Globus pallidus (tissue), 1 donor: Measurements from ENCODE around the gene CNKSR3.
"Not testable (repeated sequence)": the region's sequence is repeated elsewhere in the genome, so short reads cannot be mapped to it uniquely, and the experiment has no call there.

Experiments used
- DNase-seq: peaks from one replicate; pipeline ENCODE4 v3.0.0-alpha.2; 2015; ENCODE audit warnings: low spot score

The CNKSR3 gene

GRCh38 chr6:154510144-154510905 lies at the start of gene CNKSR3:
CNKSR3 (minus strand) TSS chr6:154510685; CDS start chr6:154510114, 571 bp downstream.
- DNase-seq = peak; percentile 80

GRCh38 chr6:154558984-154559383 lies 48.5 kb upstream of the CNKSR3 start:
- DNase-seq = no peak

GRCh38 chr6:154558513-154558912 lies 48.0 kb upstream of the CNKSR3 start:
- no peak for DNase-seq

GRCh38 chr6:154555073-154555677 lies 44.7 kb upstream of the CNKSR3 start:
- no peak for DNase-seq

DNA sequence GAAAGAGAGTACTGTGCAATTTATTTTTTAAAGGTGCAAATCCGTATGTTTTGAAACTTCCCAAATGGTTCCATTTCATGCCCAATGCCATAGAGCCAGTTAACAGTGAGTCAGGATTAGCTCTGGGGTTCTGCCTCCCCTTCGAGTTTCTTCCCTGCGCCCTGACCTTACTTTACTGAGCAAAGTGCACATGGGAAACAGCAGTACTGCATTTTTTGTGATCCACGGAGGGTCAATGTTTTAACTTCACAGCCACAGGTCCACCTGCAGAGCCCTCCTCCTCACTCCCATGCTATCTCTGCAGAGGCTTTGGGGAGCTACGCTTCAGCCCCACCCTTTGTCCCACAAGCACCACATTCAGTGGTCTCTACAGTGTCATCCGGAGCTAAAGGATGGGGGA lies 44.0 kb upstream of the CNKSR3 start:
- DNase-seq = no peak

GRCh38 chr6:154550779-154551178 lies 40.3 kb upstream of the CNKSR3 start:
- no peak for DNase-seq

- DNase-seq = no peak
Measured at GRCh38 chr6:154549179-154549578, 38.7 kb upstream of the CNKSR3 start.

DNA sequence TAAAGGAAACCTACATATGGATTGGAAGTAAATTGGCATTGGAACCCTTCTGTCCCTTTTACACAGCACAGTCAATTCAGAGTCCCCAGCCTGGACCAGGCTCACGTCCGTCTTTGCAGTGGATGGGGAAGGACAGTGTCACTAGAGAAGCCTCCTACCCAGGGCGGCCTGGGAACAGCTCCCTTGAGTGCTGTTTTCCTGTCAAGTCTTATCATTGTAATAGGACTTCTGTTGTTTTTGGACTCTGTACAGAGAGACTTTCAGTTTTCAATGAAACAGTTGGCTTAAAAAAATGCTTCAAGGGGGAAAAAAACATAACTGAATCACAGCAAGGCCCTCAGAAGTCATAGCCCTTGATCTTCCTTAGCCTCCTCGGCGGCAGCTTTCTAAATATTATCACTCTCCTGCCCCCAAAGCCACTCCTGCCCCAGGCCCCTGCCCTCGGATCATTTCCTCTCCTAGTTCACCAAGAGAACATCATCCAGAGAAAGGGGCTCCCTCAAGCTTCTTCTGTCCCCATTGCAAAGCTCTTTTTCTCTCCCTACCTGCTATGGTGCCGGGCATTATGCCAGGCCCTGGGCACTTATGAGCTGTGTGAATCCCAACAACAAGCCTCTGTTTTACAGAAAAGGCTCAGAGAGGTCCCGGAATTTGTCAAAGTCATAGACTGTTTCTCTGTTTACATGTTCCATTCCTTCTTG lies 37.8 kb upstream of the CNKSR3 start:
- DNase-seq = peak; percentile 19

DNA sequence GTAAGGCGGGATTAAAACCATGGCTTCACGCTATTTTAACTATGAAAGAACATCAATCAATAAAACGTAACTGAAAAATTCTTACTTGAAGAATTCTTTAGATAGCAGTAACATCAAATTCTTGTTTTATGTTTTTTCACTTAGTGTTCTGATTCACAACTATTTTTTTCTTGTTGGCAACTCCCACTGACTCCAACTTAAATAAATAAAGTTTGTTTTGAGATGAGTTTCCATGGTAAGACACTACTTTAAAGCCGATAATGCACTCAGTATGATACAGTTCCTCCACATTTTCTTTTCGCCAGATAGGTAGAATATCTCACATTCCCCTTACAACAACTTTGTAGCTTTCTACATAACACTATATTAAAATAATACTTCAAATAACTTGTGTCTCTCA lies 33.1 kb upstream of the CNKSR3 start:
- DNase-seq = no peak

DNA sequence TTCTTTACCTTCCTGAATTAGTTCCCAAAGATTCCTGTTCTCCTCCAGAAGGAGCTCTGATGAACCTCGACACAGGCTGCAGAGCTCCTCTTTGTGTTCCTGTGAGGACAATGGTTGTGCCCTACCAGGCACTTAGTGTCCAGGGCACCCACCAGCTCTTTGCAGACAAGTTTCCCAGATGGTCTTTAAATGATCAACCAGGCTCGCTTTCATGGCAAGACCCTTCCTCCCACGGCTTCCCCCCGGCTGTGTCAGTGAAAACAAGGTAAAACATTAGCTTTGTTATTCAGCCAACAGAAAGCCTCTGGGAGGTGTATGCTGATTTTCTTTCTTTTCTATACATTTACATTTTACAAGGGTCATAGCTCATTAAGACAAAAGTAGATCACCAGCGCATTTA lies 32.3 kb upstream of the CNKSR3 start:
- no peak for DNase-seq

DNA sequence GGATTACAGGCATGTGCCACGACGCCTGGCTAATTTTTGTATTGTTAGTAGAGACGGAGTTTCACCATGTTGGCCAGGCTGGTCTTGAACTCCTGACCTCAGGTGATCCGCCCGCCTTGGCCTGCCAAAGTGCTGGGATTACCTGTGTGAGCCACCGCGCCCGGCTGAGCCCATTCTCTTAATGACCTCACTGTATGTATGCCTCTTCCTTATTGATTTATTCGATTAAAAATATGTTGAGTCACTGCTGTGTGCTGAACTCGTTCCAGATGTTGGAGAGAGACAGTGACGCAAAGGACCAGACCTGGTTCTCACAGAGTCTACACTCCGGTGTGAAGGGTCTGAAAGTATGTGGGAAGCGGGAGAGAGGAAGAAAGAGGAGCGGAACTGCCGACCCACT lies 31.4 kb upstream of the CNKSR3 start:
- DNase-seq = not testable (repeated sequence)

GRCh38 chr6:154539593-154540269 lies 29.2 kb upstream of the CNKSR3 start:
- DNase-seq = no peak

GRCh38 chr6:154538640-154539191 lies 28.2 kb upstream of the CNKSR3 start:
- no peak for DNase-seq

DNA sequence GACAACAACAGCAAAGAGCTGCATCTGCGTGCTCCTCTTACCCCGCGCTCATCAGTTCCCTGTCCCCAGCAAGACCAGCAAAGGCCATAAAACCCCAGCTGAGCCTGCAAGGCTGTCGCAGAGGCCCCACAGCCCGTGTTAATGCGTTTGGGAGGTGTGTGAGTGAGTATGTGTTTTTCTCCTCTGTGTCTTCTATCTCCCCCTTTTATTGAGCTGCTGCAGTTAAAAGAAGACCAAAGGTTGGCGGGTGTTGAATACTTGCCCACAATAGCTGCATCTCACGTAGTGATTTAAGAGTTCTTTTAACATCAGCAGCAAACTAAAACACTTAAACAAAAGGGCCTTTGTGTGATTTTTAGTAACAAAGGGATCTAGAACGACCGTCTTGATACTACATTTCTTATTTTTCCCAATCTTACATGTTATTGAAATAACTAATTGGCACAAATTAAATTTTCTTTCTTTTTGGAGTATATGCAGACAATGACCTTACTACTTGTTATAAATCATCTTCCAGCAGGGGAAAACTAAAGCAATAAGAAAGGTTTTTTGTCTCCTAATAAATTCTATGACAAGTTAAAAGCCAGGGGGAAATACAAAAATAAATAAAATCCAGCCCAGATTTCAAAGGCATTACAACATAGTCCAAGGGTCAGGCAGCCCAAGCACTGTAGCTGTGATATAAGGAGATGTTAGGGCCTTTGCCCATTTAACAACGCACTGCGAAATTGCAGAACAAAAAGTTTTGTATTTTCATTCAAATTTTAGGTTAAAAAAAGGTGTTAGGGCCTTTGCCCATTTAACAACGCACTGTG lies 27.2 kb upstream of the CNKSR3 start:
- peak; percentile 29 for DNase-seq

DNA sequence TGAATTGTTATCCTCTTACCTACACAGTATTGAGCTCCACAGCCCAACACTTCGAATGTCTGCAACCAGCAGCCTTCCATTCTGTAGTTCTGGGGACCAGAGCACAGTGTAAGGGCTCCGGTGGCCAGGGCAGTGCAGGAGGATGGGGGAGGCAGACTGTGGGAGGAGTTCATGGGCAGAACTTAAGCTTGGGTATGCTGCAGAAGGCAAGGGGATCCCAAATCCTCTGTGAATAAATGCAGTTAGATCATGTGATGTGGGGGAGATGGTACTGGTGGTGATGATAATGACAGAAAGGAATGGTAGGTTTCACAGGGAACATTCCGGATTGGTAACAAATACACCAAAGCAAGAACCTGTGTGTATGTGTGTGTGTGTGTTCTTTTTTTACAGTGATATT lies 26.5 kb upstream of the CNKSR3 start:
- no peak for DNase-seq

DNA sequence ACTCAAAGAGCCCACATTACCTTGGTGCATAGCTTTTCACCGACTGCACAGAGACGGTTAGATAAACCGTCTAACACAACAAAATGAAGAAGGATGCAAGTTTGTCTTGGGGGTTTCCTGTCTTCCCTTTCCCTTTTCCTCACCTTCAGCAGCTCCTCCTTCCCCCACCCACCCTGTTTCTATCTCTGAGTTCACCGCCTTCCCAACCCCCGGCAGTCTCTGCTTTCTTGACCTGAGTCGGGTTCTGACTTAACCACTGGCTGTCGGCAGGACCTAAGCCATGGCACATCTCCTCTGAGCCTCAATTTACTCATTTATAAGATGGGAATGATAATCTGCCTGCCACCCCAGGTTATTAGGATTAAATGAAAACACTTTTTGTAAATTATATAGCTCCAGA lies 25.8 kb upstream of the CNKSR3 start:
- no peak for DNase-seq

- no peak for DNase-seq
Measured at GRCh38 chr6:154535851-154536250, 25.4 kb upstream of the CNKSR3 start.

DNA sequence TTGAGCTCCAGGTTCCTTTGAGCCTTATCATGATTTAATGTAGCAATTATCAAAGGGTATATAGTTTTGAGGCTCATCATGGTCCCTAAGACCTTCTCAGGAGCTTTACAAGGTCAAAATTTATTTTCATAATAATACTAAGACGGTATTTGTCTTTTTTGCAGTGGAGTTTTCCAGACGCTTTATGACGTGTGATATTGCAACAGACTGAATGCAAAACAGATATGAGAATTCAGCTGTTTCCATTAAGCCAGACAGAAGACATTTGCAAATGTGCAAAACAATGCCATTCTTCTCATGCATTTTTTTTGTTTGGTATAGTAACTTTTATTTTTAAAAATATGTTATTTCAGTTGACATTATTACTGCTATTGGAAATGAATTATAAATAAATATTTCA lies 24.7 kb upstream of the CNKSR3 start:
- DNase-seq = no peak

- DNase-seq = no peak
Measured at GRCh38 chr6:154534531-154534930, 24.0 kb upstream of the CNKSR3 start.

DNA sequence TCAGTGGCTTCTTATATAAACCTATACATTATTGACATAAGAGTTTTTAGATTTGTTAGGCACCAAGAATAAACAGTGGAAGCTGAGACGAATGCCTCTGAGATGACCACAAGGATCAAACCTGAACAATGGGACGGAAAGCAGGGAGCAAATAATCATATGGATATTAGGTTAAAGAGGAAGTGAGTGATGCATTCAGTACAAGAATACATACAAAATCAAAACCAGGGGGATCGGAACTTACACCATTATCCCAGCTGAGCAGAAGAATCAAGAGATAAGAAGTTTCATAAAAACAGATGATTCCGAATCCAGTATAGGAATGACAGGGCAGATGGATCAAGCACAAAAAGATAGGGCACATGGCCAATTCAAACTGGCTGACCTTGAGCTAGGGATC lies 21.9 kb upstream of the CNKSR3 start:
- no peak for DNase-seq

DNA sequence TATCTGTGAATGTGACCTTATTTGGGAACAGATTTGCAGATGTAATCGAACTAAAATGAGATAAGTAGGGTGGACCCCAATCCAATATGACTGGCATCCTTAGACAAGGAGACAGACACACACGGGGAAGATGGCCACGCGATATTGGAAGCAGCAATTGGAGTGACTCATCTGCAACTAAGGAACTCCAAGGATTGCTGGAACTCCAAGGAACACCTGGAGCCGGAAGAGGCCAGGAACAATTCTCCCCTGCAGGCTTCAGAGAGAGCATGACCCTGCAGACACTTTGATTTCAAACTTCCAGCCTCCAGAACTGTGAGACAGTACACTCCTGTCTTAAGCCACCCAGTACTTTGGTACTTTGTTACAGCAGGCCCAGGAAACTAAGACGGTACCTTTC lies 19.5 kb upstream of the CNKSR3 start:
- DNase-seq = no peak
